Kasumi-1 (cell line): ENCODE data around the gene ESF1.

Experiments used
- DNase-seq, 2 experiments: peaks; one replicate each; lab custom pipeline; 2025; lab: John Stamatoyannopoulos, UW

The ESF1 gene

GRCh38 chr20:13784893-13785715 is at the start of gene ESF1, which contains the start of gene NDUFAF5:
ESF1 (minus strand) TSS chr20:13784919; CDS start chr20:13783140, 1,779 bp downstream.
NDUFAF5 (plus strand) TSS chr20:13785028; CDS start chr20:13785069, 41 bp downstream.
- DNase-seq: peak; percentile 95 to 97

DNA sequence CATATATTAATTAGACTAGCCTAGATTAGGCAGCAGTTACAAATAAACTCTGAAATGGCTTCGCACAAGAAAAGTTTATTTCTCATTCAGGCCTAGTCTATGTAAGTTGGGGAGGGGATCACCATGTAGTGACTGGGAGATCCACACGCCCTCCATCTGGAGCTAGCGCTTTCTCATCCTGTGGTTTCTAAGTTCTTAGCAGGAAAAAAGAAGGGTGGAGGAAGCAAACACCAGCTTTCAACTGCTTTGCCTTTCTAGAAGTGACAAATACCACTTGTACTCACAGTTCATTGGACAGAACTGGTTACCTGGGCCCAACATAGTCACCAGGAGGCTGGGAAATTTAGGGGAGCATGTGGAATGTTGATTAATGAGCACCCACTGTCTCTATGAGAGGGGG is 46.8 kb upstream of the ESF1 start:
- DNase-seq: peak; percentile 9 to 15

GRCh38 chr20:13825465-13825864 is 40.7 kb upstream of the ESF1 start:
- no peak for DNase-seq

DNA sequence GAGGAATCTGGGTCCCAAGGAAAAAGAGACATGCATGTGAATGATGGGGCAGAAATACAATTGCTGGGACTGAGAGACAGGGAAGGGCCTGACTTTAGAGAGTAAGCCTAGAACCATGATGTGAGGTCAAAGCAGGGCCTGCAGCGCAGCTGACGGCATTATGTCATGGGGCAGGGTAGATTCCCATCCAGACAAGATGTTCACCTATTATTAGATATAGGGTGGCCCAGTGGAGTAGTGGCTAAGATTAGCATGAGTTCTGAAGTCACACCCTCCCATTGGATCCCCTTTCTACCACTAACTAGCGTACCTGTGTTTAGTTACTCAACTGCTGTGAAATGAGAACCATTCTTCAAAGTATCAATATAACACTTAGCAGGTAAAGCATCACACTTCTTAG is 39.7 kb upstream of the ESF1 start:
- DNase-seq: no peak

- no peak for DNase-seq
Observed at GRCh38 chr20:13822459-13822858, 37.7 kb upstream of the ESF1 start.

- no peak for DNase-seq
Observed at GRCh38 chr20:13821876-13822275, 37.2 kb upstream of the ESF1 start.

DNA sequence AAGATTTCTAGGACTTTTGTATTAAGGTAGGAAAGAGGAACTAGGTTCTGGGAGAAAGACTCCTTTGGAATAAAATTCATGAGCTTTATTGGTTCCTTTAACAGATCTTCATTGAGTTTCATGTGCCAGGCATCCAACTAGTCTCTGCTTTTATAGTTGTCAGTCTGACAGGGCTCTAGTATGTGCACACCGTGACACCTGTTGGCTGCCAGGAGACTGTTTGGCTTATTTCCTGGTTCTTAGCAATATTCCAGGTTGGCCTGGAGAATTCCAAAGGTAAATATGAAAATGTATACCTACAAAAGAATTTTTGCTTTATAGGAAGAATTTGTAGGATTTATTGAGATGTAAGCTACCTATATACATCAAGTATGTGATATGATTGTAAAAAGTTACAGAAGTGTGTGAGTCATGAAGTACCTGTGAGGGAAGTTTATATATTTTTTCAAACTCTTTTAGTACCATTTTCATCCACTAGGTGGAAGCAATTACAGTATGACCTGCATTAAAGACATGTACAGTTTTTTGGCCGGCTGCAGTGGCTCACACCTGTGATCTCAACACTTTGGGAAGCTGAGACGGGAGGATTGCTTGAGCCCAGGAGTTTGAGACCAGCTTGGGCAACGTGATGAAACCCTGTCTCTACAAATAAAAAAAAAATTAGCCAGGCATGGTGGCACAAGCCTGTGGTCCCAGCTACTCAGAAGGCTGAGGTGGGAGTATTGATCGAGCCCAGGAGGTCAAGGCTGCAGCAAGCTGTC is 35.3 kb upstream of the ESF1 start:
- peak; percentile 47 to 73 for DNase-seq

DNA sequence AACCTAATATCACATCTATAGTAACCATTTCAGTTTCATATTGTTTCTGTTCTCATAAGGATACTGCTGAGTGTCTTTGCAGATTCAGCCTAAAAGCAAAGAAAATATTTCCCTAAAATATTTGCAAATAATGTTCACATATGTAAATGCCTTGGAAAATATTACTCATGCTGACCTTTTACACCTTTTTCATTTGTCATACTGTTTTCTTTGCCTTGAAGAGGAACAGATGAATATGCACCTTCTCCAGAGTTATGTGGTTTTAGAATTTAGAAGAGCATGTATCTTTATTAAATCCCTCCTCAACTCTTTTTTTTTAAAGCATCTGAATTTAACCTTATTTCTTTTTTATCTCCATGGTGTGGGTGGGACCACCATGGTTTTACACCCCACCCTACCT is 32.6 kb upstream of the ESF1 start:
- DNase-seq: no peak

- DNase-seq: no peak
Observed at GRCh38 chr20:13816757-13817156, 32.0 kb upstream of the ESF1 start.

- DNase-seq: no peak
Observed at GRCh38 chr20:13814672-13815071, 30.0 kb upstream of the ESF1 start.

GRCh38 chr20:13813910-13814309 is 29.2 kb upstream of the ESF1 start:
- no peak for DNase-seq

DNA sequence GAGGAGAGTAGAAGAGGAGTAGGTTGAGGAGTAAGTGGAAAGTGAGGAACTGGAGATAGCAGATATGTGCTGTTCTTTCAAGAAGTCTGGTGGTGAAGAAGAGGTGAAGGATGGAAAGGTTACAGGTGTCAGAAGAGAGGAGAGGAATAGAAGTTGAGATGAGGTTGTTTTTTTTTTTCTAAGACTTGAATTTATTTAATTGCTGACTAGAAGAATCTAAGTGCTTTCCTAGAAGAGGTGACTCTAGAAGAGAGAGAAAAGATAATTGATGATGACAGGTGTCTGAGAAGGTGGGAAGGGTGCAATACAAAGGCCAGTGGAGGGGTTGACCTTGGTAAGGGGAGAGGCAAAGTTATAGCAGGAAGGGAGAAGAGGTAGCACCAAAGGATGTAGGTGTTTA is 25.7 kb upstream of the ESF1 start:
- no peak for DNase-seq

DNA sequence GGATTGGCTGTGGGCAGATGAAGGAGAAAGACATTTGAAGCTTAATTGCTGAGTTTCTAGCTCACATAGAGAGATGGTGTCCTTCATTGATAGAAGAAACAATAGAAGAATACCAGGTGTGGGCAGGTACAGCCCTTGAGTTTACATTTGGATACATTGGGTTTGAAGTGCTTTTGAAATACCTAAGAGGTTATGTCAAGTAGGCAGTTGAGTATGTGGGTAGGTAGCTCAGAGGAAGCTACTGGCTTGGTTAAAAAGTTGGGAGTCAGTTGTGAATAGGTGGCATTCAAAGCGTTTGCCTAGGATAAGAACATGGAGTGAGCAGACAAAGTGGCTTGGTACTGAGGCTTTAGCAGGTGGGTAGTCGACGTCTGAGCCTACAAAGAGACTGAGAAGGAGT is 25.1 kb upstream of the ESF1 start:
- no peak for DNase-seq

- DNase-seq: no peak
Observed at GRCh38 chr20:13809373-13809772, 24.7 kb upstream of the ESF1 start.

GRCh38 chr20:13800728-13801134 is 16.0 kb upstream of the ESF1 start:
- no peak for DNase-seq

DNA sequence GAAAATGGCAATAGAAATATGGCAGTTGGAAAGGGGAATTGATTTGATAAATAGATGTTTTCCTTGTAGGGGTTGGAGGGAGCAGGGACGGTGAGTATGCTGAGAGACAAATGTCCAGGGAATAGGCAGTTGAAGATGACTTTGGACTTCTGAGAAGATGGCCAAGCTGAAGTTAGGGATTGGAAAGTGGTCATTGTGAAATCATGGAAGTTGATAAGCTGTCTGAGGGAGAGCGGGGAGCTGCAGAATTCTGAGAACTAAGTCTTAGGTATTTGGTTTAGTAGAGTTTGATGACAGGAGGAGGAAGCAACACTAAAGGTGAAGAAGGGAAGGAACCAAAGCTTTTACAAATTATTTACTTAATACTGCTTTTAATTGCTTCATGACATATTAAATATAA is 15.3 kb upstream of the ESF1 start:
- DNase-seq: no peak

GRCh38 chr20:13799040-13799439 is 14.3 kb upstream of the ESF1 start:
- no peak for DNase-seq

DNA sequence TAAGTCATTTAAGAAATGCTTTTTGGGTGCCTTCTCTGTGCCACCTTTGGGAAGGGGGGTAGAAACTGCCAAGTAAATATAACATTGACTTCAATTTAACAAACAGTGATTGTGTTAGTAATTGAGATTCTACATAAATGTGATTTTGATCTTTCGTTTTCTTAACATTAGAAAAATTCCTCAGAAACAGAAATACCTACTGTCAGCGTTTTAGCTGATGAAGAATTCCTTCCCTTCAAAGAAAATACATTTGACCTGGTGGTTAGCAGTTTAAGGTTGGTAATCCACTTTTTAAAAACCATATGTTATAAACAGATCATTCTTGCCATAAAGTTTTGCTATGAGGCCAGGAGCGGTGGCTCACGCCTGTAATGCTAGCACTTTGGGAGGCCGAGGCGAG is 9.9 kb upstream of the ESF1 start:
- no peak for DNase-seq

DNA sequence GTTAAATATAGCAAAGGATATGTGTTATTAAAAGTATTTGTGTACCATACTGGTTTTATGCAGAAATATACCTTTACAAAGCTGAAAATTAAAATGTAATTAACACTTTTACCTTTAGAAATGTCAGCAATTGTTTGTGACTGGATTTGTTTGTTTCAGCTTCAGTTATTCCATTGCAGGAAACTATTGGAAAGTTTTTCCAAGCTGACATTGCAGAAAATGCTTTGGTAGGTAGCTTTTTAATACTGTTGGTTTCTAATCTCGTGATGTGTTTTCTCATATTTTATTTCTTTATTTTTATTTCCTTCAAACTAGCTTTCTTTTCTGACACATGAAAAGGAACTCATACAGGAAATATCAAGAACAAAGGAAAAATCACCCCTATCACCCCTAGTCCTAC is 8.3 kb upstream of the ESF1 start:
- DNase-seq: no peak

GRCh38 chr20:13791540-13792459 is 7.1 kb upstream of the ESF1 start:
- DNase-seq: no peak

DNA sequence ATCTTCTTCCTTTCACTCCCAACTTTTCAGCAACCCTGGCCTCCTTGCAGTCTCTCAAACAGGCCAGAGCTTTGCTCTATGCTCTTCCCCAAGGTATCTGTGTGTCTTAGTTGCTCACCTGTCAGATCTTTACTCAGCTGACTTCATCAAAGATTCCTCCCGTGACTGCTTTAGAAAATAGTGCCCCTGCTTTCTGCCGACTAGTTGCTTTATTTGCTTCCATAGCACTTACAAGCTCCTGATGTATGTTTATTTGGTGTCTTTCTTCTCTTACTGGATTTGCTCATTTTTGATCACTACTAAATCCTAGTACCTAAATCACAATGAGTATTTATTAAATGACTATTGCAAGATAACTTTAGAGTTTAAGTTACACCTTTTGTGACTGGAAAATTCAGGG is 6.0 kb upstream of the ESF1 start:
- no peak for DNase-seq

DNA sequence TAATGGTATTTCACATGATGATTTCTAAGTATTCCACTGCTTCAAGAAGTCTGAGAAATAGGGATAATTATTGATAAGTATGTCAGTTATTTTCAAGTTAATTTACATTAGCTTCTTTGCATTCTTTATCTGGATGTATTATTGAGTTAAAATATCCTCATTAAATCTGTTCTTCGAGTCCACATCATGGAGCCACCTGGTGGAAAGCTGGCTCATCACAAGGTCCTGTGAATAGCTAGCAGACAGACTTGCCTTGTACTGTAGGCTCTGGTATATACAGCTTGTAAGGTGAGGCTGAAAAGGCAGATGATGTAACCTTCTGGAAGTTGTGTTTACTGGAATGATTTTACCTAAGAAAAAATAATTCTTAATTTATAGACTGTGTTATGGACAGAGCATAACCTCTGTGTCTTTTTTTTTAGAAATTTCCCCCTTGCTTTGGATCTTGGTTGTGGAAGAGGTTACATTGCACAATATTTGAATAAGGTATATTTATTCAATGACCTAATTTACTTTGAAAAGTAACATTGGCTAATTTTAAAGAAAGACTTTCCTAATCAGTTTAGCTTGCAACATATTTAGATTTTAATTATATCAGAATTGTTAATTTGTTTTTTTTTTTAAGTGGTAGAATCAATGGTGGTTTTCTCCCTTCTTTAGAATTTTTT is 3.6 kb upstream of the ESF1 start:
- DNase-seq: peak; percentile 49 to 63
